Sigmoid colon (tissue), 4 donors: Measurements from ENCODE around the gene ATP2A2.

Experiments used
- POLR2AphosphoS5 ChIP-seq, 4 donors: sonication (generic); formaldehyde crosslinking; IDR thresholded peaks; one replicate each; pipeline ENCODE4 v1.6.1; 2017; ENCODE audit warnings: antibody characterized with exemption in 4 of 4
- TF ChIP-seq, protein P1 (sequence below), 4 experiments: fragments of 450-650 bp in 3 of 4; fragments of 200-600 bp in 1 of 4; IDR thresholded peaks; one replicate each; pipeline ENCODE4 v1.5.1; 2016 to 2019; ENCODE audit warnings: antibody characterized with exemption in 4 of 4, mild to moderate bottlenecking in 3 of 4, moderate library complexity in 2 of 4

- TF ChIP-seq, protein P1, sequence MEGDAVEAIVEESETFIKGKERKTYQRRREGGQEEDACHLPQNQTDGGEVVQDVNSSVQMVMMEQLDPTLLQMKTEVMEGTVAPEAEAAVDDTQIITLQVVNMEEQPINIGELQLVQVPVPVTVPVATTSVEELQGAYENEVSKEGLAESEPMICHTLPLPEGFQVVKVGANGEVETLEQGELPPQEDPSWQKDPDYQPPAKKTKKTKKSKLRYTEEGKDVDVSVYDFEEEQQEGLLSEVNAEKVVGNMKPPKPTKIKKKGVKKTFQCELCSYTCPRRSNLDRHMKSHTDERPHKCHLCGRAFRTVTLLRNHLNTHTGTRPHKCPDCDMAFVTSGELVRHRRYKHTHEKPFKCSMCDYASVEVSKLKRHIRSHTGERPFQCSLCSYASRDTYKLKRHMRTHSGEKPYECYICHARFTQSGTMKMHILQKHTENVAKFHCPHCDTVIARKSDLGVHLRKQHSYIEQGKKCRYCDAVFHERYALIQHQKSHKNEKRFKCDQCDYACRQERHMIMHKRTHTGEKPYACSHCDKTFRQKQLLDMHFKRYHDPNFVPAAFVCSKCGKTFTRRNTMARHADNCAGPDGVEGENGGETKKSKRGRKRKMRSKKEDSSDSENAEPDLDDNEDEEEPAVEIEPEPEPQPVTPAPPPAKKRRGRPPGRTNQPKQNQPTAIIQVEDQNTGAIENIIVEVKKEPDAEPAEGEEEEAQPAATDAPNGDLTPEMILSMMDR (IDR thresholded peaks at IDR 0.05), result no peak
- TF ChIP-seq POLR2AphosphoS5 (IDR thresholded peaks at IDR 0.05), result no peak
These were observed 45.7 kb upstream of the ATP2A2 start for GRCh38 chr12:110235383-110235782.
